Mesodermal cell (in vitro differentiated cells): Measurements from ENCODE around the gene OSTF1.
A peak's percentile ranks its signal among the peaks of the same experiment; 100 is the strongest.

Experiments
- H3K27ac ChIP-seq: 2 replicates; pipeline ENCODE4 v1.7.0; 2013; ENCODE audit warnings: mild to moderate bottlenecking, low read depth, low read length, moderate library complexity; ENCODE audit not compliant: severe bottlenecking
- H3K36me3 ChIP-seq: 2 replicates; pipeline ENCODE4 v1.7.1; 2013; ENCODE audit warnings: mild to moderate bottlenecking, low read length, moderate library complexity; ENCODE audit not compliant: control insufficient read depth, insufficient read depth
- H3K4me1 ChIP-seq: one replicate; pipeline ENCODE4 v1.7.1; 2013; ENCODE audit warnings: mild to moderate bottlenecking, low read length; ENCODE audit not compliant: insufficient read depth, control insufficient read depth, poor library complexity, severe bottlenecking
- H3K4me3 ChIP-seq: 2 replicates; pipeline ENCODE4 v1.7.0; 2013; ENCODE audit warnings: low read length, control low read depth, mild to moderate bottlenecking; ENCODE audit not compliant: insufficient read depth, poor library complexity, severe bottlenecking; ENCODE audit errors: extremely low read depth
- H3K9me3 ChIP-seq: 2 replicates; pipeline ENCODE4 v1.7.1; 2013; ENCODE audit warnings: mild to moderate bottlenecking, low read length, moderate library complexity; ENCODE audit not compliant: control insufficient read depth
- WGBS, 2 experiments: methylation state at CpG; one replicate each; pipeline ENCODE4 v1.1.5; 2013; ENCODE audit warnings: missing lambda C conversion rate in 2 of 2; ENCODE audit not compliant: insufficient coverage in 2 of 2; 5-methylcytosine and 5-hydroxymethylcytosine counted together

OSTF1 gene

DNA sequence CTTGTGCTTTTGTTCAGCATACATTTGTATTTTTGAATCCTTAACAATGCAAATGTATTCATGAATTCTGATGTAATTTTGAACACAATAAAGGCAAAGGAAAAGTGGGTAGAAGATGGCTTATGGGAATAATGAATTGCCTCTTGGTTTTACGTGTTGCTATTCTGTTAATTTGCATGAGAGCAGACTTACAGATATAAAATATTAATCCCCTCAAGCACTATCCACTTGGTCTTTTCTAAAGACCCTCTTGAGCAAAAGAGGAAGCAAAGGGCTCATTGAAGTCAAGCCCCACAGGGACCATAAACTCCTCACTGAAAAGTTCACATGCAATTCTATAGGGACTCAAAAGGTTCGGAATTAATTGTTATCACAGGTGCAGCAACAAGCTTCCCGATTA lies 51.9 kb downstream of the OSTF1 start:
- 85 to 93% methylated on average over 2 of the region's 3 CpGs for WGBS, 2 experiments
- H3K4me3 ChIP-seq, result no peak overlapping the region
- no peak overlapping the region for H3K27ac ChIP-seq
- peaks cover 4% of the 10 kb centered on the region for H3K9me3 ChIP-seq
- H3K4me1 ChIP-seq, result no peaks in the 10 kb centered on the region
- H3K36me3 ChIP-seq, result peaks cover 42% of the 10 kb centered on the region

GRCh38 chr9:75142202-75142601 lies 53.9 kb downstream of the OSTF1 start:
- Histone ChIP-seq H3K27ac (no peak overlapping the region), H3K4me1 (peaks cover 9% of the 10 kb centered on the region), H3K4me3 (no peak overlapping the region), H3K36me3 (peaks cover 49% of the 10 kb centered on the region), H3K9me3 (peaks cover 6% of the 10 kb centered on the region)
- 100% methylated on average over 1 to 2 of the region's 2 CpGs for WGBS, 2 experiments

GRCh38 chr9:75146229-75146628 lies 57.9 kb downstream of the OSTF1 start:
- Histone ChIP-seq H3K36me3 (peaks cover 44% of the 10 kb centered on the region), H3K9me3 (peaks cover 6% of the 10 kb centered on the region), H3K27ac (peak overlapping the region; percentile 8), H3K4me3 (no peak overlapping the region), H3K4me1 (peaks cover 33% of the 10 kb centered on the region)
- 91 to 100% methylated on average over 1 of the region's 3 CpGs for WGBS, 2 experiments

DNA sequence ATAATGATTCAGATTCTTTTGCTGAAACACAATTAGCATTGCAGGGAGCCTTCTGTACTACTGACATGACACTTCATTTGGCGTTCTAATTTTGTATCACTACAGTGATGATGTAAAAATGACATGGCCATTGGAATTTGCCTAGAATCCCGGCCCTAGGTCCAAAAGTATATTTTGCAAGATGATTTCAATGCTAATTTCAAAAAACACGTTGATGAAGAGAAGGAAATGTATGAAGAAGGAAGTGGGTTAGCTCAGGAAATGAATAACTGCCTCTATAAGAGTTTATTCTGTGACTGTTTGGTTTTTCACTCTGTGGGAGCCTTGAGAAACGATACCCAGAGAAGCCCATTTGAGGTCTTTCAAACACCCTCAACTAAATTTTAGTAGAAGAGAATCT lies 59.3 kb downstream of the OSTF1 start:
- Histone ChIP-seq H3K4me1 (peaks cover 33% of the 10 kb centered on the region), H3K27ac (peak overlapping the region; percentile 64), H3K4me3 (no peak overlapping the region), H3K9me3 (peaks cover 6% of the 10 kb centered on the region), H3K36me3 (peaks cover 38% of the 10 kb centered on the region)
- 92 to 100% methylated on average over 2 of the region's 4 CpGs for WGBS, 2 experiments

GRCh38 chr9:75148561-75148960 lies 60.2 kb downstream of the OSTF1 start:
- H3K9me3 ChIP-seq, result peaks cover 6% of the 10 kb centered on the region
- peaks cover 30% of the 10 kb centered on the region for H3K36me3 ChIP-seq
- 83 to 88% methylated on average over 1 of the region's 1 CpG for WGBS, 2 experiments
- H3K27ac ChIP-seq, result peak overlapping the region; percentile 64
- peaks cover 33% of the 10 kb centered on the region for H3K4me1 ChIP-seq
- no peak overlapping the region for H3K4me3 ChIP-seq

DNA sequence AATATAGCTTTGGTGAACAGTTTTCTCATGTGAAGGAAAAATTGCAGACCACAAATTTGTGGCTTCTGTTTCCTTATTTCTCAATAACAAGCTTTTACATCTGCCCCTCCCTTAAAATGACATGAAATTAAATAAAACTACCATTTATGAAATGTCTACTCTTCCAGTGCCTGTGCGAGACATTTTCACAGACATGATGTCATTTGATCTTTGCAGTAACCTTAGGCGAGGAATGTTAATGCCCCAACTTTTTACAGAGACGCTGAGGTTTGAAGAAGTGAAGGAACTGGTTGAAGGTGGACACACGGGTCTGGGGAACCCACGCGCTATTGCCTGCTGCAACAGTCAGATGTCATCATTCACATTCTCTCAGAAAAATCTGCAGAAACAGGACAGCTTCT lies 61.5 kb downstream of the OSTF1 start:
- Histone ChIP-seq H3K4me3 (no peak overlapping the region), H3K27ac (no peak overlapping the region), H3K9me3 (peaks cover 6% of the 10 kb centered on the region), H3K4me1 (peaks cover 33% of the 10 kb centered on the region), H3K36me3 (peaks cover 22% of the 10 kb centered on the region)
- 97 to 100% methylated on average over 4 to 6 of the region's 6 CpGs for WGBS, 2 experiments

GRCh38 chr9:75150512-75150911 lies 62.2 kb downstream of the OSTF1 start:
- Histone ChIP-seq H3K4me3 (no peak overlapping the region), H3K4me1 (peaks cover 33% of the 10 kb centered on the region), H3K36me3 (peaks cover 16% of the 10 kb centered on the region), H3K9me3 (no peaks in the 10 kb centered on the region), H3K27ac (no peak overlapping the region)
- WGBS, 2 experiments, result 92 to 95% methylated on average over 6 of the region's 6 CpGs

DNA sequence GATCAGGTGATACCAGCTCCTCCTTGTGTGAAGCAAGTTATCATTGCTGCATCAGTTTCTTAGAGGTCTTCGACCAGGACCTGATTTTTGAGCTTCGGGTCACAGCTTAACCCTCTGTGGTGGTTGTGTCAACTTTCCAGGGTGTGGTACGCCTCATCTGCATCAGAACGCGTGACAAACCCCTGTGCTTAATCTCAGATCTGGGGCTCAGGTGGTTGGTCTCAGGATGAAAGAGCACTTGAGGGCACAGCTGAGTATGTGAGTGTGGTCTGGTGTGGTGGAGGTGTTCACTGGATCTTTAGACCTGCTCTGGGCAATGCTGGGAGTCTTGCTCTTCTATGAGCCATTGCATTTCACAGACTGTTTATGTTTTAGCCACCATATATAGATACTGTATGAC lies 64.1 kb downstream of the OSTF1 start:
- Histone ChIP-seq H3K9me3 (no peaks in the 10 kb centered on the region), H3K36me3 (peaks cover 12% of the 10 kb centered on the region)
- WGBS, 2 experiments, result 88 to 98% methylated on average over 2 to 5 of the region's 5 CpGs

DNA sequence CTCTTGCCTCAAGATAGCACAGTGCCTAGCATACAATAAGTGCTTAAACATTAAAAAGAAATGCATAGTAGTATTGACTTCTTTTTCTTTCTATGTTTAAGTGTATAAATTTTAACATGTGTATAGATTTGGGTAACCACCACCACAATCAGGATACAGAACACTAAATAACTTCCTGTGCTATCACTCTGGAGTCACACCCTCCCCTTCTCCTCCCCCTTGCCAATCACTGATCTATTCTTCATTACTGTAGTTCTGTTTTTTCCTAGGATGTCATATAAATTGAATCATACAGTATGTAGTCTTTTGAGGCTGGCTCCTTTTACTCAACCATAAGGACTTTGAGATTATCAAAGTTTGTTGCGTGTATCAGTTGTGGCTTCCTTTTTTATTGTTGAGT lies 68.5 kb downstream of the OSTF1 start:
- no CpG with 5 or more reads among the region's 1 CpG for WGBS, 2 experiments
- Histone ChIP-seq H3K27ac (no peak overlapping the region), H3K36me3 (peaks cover 6% of the 10 kb centered on the region), H3K9me3 (no peaks in the 10 kb centered on the region), H3K4me3 (no peak overlapping the region), H3K4me1 (no peaks in the 10 kb centered on the region)

More for the DNA sequence above, 64.1 kb downstream of the OSTF1 start:
- H3K27ac ChIP-seq, result no peak overlapping the region
- H3K4me1 ChIP-seq, result peaks cover 22% of the 10 kb centered on the region
- H3K4me3 ChIP-seq, result no peak overlapping the region

DNA sequence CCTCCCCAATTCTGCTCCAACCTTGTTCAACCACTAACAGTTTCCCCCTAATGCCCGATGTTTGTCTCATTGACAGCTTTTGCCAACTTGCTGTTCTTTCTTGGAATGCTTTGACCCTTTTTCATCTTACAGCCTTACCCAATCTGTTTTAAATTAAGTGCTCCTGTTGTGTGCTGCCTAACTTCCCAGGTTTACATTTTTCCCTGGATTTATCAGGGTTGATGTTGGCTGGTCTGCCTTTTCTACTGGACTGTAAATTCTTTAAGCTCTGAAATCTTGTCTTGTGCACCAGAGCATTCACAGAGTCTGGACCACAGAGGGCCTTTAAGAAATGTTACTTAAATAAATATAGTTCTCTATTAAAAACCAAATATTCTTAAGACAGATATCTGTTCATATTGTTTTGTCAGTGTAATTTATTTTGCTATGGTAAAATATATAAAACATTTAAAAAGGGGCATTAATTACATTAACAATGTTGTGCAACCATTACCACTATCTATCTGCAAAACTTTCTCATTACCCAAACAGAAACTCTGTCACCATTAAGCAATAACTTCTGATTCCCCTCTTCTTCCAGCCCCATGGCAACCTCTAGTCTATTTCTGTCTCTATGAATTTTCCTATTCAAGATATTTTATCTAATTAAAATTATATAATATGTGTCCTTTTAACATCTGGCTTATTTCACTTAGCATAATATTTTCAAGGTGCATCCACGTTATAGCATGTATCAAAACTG lies 73.0 kb downstream of the OSTF1 start:
- 88 to 100% methylated on average over 1 of the region's 2 CpGs for WGBS, 2 experiments
- peaks cover 10% of the 10 kb centered on the region for H3K9me3 ChIP-seq
- H3K27ac ChIP-seq, result no peak overlapping the region

DNA sequence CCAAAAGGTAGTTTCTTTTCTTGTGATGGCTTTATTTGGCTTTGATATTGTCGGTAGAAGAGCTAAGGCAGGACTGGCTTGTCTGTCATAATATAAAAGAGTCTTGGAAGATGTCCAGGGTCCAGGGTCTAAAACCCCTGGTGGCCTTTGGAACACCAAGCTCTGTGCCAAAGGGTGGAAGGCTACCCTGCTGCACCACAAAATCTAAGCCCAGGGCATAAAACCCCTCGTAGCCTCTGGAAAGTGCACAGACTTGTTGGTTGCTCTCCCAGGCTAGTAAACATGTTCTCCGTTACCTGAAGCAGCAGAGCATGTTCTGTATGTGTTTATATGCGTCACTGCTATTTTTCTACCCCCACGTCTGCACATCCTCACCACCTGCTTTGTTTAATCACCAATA lies 75.5 kb downstream of the OSTF1 start:
- peaks cover 4% of the 10 kb centered on the region for H3K4me1 ChIP-seq
- no peak overlapping the region for H3K4me3 ChIP-seq
- 100% methylated on average over 1 of the region's 5 CpGs for WGBS, 2 experiments
- no peak overlapping the region for H3K27ac ChIP-seq
- H3K36me3 ChIP-seq, result no peaks in the 10 kb centered on the region
- H3K9me3 ChIP-seq, result peaks cover 16% of the 10 kb centered on the region

More for the DNA sequence above, 73.0 kb downstream of the OSTF1 start:
- Histone ChIP-seq H3K4me1 (no peaks in the 10 kb centered on the region), H3K4me3 (no peak overlapping the region), H3K36me3 (no peaks in the 10 kb centered on the region)
